ENCODE data around the gene FAM177A1. TPM values are rescaled to one million over a fixed set of nuclear protein-coding genes. Genes with fewer than 3 reads are reported as not detected.

The FAM177A1 gene
- total and polyA plus RNA-seq, 9 of the 15 experiments (the other 6 are each of a cell fraction or from before 2014, with no cell fraction given), result 7.7 to 36.2 (median 29.9) TPM

DNA sequence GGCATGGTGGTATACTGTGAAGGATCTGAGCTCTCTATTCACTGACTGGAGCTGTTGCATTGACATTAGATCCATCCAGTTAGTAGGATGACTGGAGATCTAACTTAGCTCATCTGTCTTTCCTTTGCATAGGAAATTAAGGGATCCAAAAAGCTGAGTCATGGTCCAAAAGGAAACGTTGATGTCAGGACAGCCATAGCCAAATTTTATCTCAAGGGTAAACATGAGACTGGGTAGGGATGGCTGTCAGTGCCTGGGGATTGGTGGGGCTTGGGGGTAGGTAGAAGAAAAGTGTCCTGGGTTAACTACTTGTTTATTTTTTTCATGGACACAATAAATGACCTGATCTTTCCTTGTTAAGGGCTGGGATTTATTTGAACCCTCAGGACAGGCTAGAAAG lies 4.6 kb downstream of the FAM177A1 start:
- H3K9me1 ChIP-seq (ENCODE audit: control insufficient read depth, insufficient read depth, low read length), result no peaks in the 10 kb centered on the region
- ChIA-PET POLR2A (interaction anchor here (0.6 to 0.8 kb wide), 5 partner anchors 8 to 178 kb away, joined by 3 to 5 read pairs (median 4); no protein-coding TSS in a partner anchor), CTCF (ENCODE audit: low intra/inter-chr PET ratio) (interaction anchor here (0.6 kb wide), 1 partner anchor 1050 kb away, joined by 3 read pairs; no protein-coding TSS in a partner anchor)
- H3K4me1 ChIP-seq (replicated peaks in 1 of 2; ENCODE audit: control insufficient read depth in 2 of 2, insufficient read depth in 2 of 2, low read length in 2 of 2), result peaks cover 9 to 16% of the 10 kb centered on the region in 2 experiments; a peak in 4 of 5 replicates
- 0% methylated on average over 1 of the region's 1 CpG for WGBS (ENCODE audit: insufficient coverage, low coverage, missing lambda C conversion rate)
- H3K9me3 ChIP-seq (replicated peaks; ENCODE audit: control insufficient read depth, insufficient read depth, low read depth, low read length), result no peaks in the 10 kb centered on the region
- DNase-seq (ENCODE audit: extremely low read depth in 1 of 4, low spot score in 3 of 4), result peak; percentile 44 to 75 (median 58)
- no peaks in the 10 kb centered on the region for H3K27me3 ChIP-seq (ENCODE audit: control insufficient read depth in 2 of 2, insufficient read depth in 2 of 2, low read length in 2 of 2)
- H2AFZ ChIP-seq (ENCODE audit: low read depth, low read length), result no peak overlapping the region
- H3K27ac ChIP-seq (ENCODE audit: extremely low read depth, low read depth, low read length), result peak overlapping the region; percentile 73
- BruUV-seq (replicated peaks), result no TSS peak
- peak; percentile 89 for FAIRE-seq
- H3K4me3 ChIP-seq, result no peak overlapping the region
- peak; percentile 20 for ATAC-seq
- H3K4me2 ChIP-seq (ENCODE audit: insufficient read depth, low read length), result peak overlapping the region; percentile 7; the same call in 1 of the 2 replicates
- intact Hi-C loops (cut with micrococcal nuclease), result no loop called here
- H4K20me1 ChIP-seq (replicated peaks; ENCODE audit: control insufficient read depth, insufficient read depth, low read length), result no peaks in the 10 kb centered on the region
- H3K79me2 ChIP-seq (ENCODE audit: control insufficient read depth, insufficient read depth, low read length), result peaks cover 42% of the 10 kb centered on the region
- H3K9ac ChIP-seq (ENCODE audit: insufficient read depth in 1 of 2, low read depth in 2 of 2, low read length in 2 of 2), result no peak overlapping the region; a peak in 1 of 4 replicates
- in situ Hi-C loops (cut with MboI), result no loop called here
- peaks cover 5% of the 10 kb centered on the region; the same call in 1 of the 3 replicates for H3K36me3 ChIP-seq (ENCODE audit: control insufficient read depth, insufficient read depth, low read length)
- TF ChIP-seq ZNF316 (IDR thresholded peaks at IDR 0.05) (peak; percentile 97), FOXK2 (conservative IDR thresholded peaks at IDR 0.05 in 1 of 2, IDR thresholded peaks at IDR 0.05 in 1 of 2; ENCODE audit: low read depth in 2 of 2) (peak; percentile 89 to 90), BACH1 (tag; IDR thresholded peaks at IDR 0.05) (peak; percentile 95), HSF4 (CRISPR knock-in tag; IDR thresholded peaks at IDR 0.05; ENCODE audit: borderline replicate concordance) (no peak), KLF10 (CRISPR knock-in tag; IDR thresholded peaks at IDR 0.05) (no peak), MEF2A (IDR thresholded peaks at IDR 0.05; ENCODE audit: control insufficient read depth, low read depth, low read length) (peak; percentile 89), FOXA3 (CRISPR knock-in tag; conservative IDR thresholded peaks at IDR 0.05 in 1 of 2, IDR thresholded peaks at IDR 0.05 in 1 of 2) (peak in 1 of 2 experiments; percentile 69; a peak in 2 of 4 replicates), MTA3 (IDR thresholded peaks at IDR 0.05; ENCODE audit: borderline replicate concordance) (no peak), RBM22 (IDR thresholded peaks at IDR 0.05; ENCODE audit: low read depth, low read length, poor library complexity, severe bottlenecking) (no peak), SIN3B (IDR thresholded peaks at IDR 0.05; ENCODE audit: low read depth) (no peak), EGR1 (conservative IDR thresholded peaks at IDR 0.05) (no peak), C11orf30 (IDR thresholded peaks at IDR 0.05; ENCODE audit: low read depth) (peak; percentile 94), ZNF217 (CRISPR knock-in tag; IDR thresholded peaks at IDR 0.05) (no peak), SIRT6 (IDR thresholded peaks at IDR 0.05; ENCODE audit: low read depth, low read length) (no peak), NCOR1 (IDR thresholded peaks at IDR 0.05) (peak; percentile 13; the same call in 1 of the 2 replicates), EHMT2 (IDR thresholded peaks at IDR 0.05) (0 out of 2 replicates have a peak, but pooled peaks have one; percentile 45), TRIM28 (IDR thresholded peaks at IDR 0.05) (peak; percentile 36; the same call in 1 of the 2 replicates), SRF (CRISPR knock-in tag; IDR thresholded peaks at IDR 0.05) (no peak), HDAC8 (tag; IDR thresholded peaks at IDR 0.05) (no peak), MXI1 (IDR thresholded peaks at IDR 0.05; ENCODE audit: low read depth, low read length) (no peak), MAFG (tag; conservative IDR thresholded peaks at IDR 0.05) (peak; percentile 99), ATF7 (IDR thresholded peaks at IDR 0.05) (peak; percentile 61)
- TF ChIP-seq, protein P1, sequence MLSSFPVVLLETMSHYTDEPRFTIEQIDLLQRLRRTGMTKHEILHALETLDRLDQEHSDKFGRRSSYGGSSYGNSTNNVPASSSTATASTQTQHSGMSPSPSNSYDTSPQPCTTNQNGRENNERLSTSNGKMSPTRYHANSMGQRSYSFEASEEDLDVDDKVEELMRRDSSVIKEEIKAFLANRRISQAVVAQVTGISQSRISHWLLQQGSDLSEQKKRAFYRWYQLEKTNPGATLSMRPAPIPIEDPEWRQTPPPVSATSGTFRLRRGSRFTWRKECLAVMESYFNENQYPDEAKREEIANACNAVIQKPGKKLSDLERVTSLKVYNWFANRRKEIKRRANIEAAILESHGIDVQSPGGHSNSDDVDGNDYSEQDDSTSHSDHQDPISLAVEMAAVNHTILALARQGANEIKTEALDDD (IDR thresholded peaks at IDR 0.05), result 0 out of 2 replicates have a peak, but pooled peaks have one; percentile 38
- TF ChIP-seq, protein P2, sequence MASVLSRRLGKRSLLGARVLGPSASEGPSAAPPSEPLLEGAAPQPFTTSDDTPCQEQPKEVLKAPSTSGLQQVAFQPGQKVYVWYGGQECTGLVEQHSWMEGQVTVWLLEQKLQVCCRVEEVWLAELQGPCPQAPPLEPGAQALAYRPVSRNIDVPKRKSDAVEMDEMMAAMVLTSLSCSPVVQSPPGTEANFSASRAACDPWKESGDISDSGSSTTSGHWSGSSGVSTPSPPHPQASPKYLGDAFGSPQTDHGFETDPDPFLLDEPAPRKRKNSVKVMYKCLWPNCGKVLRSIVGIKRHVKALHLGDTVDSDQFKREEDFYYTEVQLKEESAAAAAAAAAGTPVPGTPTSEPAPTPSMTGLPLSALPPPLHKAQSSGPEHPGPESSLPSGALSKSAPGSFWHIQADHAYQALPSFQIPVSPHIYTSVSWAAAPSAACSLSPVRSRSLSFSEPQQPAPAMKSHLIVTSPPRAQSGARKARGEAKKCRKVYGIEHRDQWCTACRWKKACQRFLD (CRISPR knock-in tag; IDR thresholded peaks at IDR 0.05), result peak; percentile 54; the same call in 1 of the 2 replicates

Measured in K562 (cell line).